Brain pericyte (primary cell): Measurements from ENCODE around the gene DNAJC17.

Source experiments
- DNase-seq: peaks from one replicate; pipeline ENCODE4 v3.0.0-alpha.2; 2012; ENCODE audit warnings: low read depth, low spot score

DNAJC17 gene, protein sequence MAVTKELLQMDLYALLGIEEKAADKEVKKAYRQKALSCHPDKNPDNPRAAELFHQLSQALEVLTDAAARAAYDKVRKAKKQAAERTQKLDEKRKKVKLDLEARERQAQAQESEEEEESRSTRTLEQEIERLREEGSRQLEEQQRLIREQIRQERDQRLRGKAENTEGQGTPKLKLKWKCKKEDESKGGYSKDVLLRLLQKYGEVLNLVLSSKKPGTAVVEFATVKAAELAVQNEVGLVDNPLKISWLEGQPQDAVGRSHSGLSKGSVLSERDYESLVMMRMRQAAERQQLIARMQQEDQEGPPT

DNA sequence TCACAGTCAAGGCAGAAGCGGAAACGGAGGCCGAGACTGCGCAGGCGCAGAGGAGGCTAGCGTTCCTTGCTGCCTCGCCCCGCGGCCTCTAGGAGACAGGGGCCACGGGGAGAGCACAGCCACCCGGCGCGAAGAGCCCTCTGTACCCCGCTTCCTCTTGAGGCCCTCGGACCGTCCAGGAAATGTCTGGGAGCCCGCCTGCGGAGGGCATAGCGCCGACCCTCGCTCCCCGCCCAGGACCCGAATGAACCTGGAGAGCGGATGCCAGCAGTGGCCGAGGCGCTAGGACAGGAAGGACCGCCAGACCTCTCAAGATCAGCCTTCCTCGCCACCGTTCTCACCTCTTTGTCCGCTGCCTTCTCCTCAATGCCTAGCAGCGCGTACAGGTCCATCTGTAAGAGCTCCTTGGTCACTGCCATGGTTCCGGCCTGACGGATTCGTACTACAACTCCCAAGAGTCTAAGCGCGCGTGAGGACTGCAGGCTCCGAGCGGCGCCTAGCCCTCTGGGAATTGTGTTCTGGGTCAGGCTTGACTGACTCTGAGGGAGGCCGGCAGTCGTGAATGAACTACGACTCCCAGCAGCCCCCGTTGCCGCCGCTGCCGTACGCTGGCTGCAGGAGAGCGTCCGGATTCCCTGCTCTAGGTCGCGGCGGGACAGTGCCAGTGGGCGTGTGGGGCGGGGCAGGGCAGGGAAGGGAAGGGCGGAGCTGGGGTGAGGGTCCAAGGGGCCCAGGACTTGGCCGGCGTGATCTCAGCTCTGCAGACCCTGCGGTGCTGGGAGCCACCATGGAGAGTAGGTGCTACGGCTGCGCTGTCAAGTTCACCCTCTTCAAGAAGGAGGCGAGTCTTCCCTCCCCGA lies at the start of gene DNAJC17, which contains the start of gene ZFYVE19:
Gene DNAJC17, minus strand, starts transcription at position 446 of the 860 bp plus-strand sequence. Its CDS starts 27 bp downstream, at position 419.
Gene ZFYVE19, plus strand, starts transcription at position 62 of the 860 bp plus-strand sequence. Its CDS starts 501 bp downstream, at position 563.
- peak; percentile 93 for DNase-seq

DNA sequence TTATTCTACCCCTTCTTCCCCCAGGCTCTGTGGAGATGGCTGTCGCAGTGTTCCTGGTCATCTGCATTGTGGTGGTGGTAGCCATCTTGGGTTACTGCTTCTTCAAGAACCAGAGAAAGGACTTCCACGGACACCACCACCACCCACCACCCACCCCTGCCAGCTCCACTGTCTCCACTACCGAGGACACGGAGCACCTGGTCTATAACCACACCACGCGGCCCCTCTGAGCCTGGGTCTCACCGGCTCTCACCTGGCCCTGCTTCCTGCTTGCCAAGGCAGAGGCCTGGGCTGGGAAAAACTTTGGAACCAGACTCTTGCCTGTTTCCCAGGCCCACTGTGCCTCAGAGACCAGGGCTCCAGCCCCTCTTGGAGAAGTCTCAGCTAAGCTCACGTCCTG lies 49.5 kb upstream of the DNAJC17 start:
- no peak for DNase-seq

DNA sequence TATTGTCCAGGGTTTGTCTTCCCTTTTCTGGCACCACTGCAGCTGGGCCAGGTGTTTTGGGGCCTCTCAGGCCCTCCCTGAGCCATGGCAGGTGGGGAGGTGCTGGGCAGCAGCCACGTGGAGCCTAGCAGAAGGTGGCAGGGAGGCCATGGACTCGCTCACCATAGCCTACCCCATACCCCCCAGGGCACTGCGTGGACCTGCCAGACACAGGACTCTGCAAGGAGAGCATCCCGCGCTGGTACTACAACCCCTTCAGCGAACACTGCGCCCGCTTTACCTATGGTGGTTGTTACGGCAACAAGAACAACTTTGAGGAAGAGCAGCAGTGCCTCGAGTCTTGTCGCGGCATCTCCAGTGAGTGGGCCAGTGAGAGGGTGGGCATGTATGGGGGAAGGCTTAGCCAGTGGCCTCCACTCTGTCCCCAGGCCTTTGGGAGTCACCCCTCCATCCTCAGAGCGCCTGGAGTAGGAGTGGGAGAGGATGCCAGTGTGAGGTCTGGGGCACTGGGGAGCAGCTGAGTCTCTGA lies 48.5 kb upstream of the DNAJC17 start:
- no peak for DNase-seq

DNA sequence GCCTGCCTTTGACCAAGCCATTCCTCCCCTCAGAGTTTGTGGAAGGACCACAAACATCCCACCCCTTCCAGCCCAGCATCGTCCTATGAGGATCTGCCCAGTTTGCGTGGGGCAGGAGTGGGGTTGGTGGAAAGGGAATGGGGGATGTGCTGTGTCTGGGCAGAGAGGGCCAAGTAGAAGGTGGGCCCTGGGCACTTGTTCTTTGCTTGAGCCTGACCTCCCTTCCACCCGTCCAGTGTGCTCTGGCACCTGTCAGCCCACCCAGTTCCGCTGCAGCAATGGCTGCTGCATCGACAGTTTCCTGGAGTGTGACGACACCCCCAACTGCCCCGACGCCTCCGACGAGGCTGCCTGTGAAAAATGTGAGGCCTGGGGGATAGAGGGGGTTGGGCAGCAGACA lies 46.9 kb upstream of the DNAJC17 start:
- DNase-seq: no peak

DNA sequence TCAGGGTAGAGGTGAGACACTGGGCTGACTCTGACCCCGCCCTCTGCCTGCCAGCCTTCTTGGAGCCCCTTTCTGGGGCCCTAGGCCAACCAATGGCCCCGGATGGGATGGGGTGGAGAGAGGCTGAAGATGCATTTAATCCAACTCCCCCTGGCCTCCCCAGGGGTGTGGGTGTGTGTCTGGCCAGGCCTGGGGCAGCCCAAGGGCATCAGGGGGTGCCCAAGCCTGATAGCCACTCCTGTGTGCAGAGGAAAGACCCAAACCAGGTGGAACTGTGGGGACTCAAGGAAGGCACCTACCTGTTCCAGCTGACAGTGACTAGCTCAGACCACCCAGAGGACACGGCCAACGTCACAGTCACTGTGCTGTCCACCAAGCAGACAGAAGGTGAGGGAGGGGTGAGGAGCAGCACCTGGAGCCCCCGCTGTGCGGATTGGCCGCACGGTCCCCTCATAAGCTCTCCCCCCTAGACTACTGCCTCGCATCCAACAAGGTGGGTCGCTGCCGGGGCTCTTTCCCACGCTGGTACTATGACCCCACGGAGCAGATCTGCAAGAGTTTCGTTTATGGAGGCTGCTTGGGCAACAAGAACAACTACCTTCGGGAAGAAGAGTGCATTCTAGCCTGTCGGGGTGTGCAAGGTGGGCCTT lies 46.1 kb upstream of the DNAJC17 start:
- DNase-seq: no peak

DNA sequence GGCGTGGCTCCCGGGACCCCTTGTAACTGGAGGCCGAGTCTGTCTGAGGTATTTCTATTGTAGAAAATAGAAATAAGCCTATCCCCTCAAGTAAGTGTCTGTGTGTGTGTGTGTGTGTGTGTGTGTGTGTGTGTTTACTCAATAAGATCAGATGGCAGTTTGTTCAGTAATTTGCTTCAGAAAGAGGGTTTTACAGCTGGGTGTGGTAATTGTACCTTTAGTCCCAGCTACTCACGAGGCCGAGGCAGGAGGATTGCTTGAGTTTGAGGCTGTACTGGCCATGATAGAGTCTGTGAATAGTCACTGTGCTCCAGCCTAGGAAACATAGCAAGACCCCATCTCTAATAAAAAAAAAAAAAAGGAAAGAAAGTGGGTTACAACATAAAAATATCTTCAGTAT lies 45.3 kb upstream of the DNAJC17 start:
- no peak for DNase-seq

DNA sequence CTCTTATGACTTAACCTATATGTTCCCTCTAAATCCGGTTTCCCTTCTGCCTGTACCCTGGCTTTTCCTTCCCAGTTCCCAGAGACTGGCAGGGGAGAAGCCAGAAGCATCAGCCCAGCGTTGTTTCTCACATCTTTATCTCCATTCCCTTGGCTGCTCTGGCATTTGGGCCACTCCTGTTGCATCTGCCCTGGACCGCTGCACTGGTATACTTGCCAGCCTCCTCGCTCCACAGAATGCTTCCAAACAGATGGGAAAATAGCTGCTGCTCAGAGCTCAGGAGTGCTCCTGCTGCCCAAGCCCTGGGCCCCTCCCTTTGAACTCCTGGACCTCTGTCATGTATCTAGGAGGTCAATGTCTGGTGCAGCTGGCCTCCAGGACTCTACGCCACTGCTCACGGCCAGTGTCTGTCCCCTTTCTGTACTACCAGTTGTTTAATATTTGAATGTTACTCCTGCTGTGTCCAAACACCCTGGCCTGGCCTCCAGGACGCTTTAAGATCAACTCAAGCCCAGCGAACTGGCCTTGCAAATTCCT lies 43.4 kb upstream of the DNAJC17 start:
- DNase-seq: no peak

DNA sequence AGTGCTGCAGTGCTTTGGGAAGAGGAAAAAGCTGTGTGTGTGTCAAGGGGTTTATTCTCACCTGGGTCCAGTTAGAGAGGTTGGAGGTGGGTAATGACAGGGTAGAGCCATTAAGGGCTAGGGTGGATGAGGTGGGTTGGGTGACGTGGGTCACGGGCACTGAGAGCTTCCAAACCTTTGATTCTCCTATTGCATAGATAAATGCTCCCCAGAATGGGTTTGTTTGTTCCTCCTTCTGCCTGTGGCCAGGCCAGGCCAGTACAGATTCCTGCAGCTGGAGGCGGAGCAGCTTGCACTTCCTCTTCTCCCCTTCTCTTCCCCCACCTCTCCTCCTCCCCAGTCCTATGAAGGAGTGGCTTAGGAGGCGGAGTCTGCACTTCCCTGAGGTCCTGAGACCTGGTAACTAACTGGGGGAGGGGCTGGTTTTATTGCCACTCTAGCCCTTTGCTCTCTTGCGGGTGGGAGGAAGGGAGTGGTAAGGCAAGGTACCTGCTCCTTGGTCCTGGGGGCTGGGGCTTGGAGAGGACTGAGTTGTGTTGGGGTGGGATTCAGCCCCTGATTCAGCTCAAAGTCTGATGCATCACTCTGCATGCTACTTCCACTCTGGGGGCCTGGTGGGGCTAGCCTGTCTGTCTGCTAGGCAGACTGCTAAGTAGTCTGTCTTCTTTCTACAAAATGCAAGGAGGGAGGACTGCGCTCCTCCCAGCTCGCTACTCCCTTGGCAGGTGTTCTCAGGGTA lies 40.1 kb upstream of the DNAJC17 start:
- no peak for DNase-seq

DNA sequence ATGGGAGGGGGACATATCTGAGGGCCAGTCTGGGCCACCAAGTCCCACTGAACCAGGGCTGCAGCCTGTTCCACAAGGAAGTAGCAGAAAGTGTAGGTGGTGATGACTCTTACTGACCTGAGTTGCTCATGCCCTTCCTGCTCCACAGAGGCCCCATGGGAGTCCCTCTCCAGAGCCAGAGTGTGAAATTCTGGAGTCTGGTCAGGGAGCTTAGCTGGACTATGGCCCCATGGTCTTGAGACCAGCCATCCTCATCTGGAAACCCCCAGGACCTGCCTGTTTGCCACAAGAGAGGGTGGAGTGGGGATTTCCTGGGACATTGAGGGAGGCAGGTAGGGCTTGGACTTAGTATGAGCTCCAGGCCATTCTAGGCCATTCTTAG lies 39.6 kb upstream of the DNAJC17 start:
- no peak for DNase-seq

DNA sequence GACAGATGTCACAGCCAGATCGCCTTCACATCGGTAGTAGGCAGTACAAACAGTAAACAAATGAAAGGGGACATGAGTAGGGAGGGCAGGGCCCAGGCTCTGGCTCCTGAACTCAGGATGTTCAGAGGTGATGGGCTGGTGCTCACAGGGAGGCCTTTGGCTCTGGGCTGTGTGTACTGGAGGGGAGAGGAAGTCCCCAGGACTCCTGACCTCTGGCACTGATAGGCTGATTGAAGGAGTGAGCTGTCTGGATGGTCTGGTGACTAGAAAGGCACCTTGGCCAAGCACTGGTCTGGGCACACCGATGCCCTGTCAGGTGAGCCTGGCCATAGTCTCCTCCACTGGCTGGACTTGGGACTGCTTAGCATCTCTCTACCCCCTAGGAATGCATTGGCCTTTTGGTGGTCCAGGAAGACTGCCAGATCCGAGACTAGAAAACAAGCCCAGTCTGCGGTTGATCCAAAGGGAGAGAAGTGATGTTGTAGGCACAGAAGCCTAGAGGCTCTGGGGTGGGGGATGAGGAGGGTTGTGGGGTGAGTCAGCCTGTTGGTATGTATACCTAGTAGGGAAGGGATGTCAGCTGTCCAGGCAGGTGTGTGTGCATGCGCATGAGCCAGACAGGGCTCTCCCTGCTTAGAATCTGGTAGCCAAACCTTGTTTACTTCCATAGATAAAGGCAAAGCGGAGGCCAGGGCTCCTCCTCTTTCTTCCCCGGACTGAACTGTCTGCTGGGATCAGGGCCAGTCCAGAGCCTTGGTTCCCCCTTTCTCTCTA lies 38.4 kb upstream of the DNAJC17 start:
- DNase-seq: no peak

DNA sequence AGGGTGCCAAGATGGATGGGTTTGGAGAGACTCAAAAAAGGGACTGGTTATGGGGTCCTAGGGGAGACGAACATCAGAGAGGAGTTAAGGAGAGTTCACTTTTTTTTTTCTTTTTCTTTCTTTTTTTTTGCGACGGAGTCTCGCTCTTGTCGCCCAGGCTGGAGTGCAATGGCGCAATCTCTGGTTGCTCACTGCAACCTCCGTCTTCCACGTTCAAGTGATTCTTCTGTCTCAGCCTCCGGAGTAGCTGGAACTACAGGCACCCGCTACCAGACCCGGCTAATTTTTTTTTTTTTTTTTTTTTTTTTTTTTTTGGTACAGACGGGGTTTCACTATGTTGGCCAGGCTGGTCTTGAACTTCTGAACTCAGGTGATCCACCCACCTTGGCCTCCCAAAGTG lies 37.8 kb upstream of the DNAJC17 start:
- no peak for DNase-seq

DNA sequence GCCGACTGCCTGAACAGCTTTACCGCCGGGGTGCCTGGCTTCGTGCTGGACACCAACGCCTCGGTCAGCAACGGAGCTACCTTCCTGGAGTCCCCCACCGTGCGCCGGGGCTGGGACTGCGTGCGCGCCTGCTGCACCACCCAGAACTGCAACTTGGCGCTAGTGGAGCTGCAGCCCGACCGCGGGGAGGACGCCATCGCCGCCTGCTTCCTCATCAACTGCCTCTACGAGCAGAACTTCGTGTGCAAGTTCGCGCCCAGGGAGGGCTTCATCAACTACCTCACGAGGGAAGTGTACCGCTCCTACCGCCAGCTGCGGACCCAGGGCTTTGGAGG lies 37.4 kb upstream of the DNAJC17 start:
- no peak for DNase-seq

DNA sequence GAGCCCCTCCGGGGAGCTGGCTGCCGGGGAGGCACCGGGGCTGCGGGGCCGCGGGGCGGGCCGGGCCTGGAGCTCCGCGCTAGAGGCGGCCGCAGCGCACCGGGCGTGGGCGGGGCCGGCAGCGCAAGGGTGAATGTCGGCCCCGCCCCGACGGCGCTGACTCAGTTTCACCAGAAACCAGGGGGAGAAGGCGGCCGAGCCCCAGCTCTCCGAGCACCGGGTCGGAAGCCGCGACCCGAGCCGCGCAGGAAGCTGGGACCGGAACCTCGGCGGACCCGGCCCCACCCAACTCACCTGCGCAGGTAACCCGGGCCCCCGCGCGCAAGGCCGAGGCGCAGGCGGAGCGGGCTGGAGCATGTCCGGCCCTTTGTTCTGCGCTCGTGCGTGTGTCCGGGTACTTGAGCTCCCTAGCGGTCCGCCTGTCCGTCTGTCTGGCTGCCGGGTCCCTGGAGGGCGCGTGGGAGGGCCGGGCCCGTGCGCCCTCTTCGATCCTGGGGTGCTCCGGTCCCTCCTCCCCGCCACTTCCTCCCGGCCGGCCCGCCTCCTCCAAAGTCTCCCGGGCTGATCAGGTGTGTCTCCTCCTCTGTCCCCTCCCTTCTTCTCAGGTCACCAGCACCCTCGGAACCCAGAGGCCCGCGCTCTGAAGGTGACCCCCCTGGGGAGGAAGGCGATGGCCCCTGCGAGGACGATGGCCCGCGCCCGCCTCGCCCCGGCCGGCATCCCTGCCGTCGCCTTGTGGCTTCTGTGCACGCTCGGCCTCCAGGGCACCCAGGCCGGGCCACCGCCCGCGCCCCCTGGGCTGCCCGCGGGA lies 36.8 kb upstream of the DNAJC17 start, which contains the start of gene SPINT1:
Gene SPINT1, plus strand, starts transcription at position 164 of the 811 bp plus-strand sequence. Its CDS starts 507 bp downstream, at position 671.
- no peak for DNase-seq

DNA sequence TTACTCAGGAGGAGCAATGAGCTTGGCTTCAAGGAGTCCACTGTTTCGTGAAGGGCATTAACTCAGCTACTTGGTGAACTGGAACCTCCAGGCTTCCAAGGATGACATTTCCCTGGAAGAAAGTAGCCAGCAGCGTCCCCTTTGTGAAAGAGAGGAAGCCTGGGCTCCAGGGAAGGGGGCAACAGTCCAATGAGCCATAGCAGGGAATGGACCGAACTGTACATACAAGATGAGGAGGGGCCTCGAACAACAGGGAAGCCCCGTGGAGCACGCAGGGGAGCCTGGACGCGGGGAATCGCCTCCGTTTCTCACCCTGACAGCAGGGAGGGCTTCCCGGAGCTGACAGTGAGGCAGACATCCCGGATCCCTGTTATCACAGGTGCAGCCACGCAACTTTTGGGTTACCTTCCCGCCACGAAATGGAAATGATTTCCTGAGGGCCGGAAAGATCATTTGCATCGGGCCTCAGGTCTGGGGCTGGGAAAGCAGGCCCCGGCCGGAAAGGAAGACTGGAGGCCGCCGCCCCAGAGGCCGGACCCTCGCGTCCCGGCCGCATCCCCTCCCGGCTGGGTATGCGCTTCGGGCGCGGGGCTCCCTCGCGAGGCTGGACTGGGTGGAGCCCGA lies 36.1 kb upstream of the DNAJC17 start:
- DNase-seq: no peak

DNA sequence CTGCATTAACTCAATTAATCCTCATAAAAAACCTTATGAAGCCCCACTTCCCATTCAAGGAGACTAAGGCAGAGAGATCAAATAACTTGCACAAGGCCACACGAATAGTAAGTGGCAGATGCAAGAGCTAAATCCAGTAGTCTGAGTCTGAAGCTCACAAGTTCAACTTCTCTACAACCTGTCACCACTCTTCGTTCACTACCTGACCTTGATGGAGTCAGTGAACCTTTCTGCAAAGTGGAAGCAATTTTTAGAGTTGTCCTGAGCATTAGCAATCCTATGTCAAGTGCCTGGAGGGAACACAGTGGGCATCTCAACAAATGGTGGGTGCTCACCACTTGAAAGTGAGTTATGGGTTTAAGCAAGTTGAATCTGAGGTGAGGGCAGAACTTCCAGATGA lies 34.5 kb upstream of the DNAJC17 start:
- no peak for DNase-seq

DNA sequence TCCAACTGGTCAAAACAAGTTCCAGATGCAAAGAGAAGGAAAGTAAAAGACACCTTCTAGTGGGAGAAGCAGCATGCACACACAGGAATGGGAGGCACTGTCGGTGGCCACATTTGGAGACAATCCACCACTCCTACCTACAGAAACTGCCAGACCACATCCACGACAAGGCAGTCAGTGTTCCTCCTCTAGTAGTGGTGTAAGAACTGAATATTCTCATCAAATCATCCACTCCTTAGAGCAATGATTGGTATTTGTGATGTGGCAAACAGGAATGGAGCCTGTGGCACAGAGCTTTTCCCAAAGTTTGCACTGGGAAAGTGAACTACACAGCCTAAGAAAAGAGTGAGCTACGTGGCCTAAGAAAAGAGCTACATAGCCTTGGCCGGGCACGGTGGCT lies 31.5 kb upstream of the DNAJC17 start:
- DNase-seq: no peak

DNA sequence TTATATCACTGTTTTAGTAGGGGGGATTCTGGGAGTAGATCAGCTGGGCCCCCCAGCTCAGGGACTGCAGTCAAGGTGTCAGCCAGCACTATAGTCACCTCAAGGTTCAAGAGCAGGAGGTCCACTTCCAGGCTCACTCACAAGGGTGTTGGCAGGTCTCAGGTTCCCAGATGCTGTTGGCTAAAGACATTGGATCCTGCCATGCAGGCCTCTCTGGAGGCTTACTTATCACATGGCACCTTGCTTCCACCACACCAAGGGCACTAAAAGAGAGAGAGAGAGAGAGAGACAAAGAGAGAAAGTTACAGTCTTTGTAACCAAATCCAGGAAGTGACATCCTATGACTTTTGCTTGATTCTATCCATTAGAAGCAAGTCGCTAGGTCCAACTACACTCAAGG lies 28.7 kb upstream of the DNAJC17 start:
- DNase-seq: no peak

DNA sequence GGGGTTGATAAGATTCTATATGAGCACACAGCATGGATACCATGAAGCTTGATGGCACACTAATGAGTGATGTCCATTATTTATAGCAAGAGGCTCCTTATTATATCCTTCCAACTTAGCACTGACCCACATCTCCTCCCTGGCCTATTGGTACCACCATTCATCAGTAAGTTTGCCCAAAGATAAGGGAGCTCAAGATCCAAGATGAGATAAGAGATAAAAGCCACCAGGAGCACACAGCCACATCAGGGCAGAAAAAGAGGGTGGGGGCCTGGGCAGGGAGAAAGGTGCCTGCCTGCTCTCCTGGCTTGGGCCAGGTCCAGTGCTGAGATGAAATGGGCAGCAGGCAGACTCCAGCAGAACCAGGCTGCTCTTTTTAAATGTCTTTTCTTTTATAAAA lies 25.6 kb upstream of the DNAJC17 start:
- no peak for DNase-seq

DNA sequence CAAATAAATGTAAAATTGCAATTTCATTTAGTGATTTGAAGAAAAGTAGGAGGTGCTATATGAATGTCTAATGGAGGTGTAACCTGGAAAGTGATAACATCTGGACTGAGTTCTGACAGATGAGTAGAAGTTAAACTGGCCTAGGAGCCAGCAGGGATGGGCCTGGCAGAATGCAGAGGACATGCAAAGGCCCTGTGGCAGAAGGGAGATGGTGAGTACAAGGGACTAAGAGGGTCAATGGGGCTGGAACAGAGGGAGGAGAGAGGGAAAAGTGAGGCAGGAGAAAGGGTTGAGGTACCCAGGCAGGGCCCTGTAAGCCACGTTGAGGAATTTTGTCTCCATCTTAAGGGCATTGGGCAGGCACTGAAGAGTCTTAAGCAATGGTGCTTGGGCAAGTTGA lies 24.6 kb upstream of the DNAJC17 start:
- DNase-seq: no peak
